ENCODE measurements around the gene STK32A.

Gene STK32A

DNA sequence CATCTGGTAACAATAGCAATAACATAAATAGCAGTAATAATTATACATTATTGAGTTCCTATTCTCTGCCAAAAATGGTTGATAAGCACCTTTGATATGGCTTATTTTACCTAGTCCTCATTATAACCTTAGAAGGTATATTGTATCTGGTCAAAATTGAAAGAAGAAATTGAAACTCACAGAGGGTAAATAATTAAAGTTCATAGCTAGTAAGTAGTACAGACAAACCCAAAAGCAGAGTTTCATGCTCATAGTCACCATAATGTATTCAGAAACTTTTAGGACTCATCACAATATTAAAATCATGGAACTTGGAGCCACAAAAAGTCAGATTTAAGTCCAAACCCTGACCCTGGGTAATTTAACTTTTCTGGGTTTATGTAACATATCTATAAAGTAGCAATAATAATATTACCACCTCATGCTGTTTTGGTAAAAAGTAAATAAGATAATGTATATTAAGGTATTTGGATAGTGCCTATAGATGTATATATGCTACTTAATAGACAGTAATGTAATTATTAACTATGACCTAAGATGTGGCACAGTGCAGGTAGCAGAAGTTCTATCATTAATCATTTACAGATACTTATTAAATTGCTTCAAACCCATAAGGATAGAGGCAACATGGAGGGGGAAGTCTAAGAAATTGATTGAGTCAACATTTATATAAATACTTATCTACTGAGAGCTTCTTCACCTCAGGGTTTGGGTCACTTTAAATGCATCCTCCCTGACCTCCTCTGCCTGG is 32.4 kb downstream of the STK32A start:
- no peak for DNase-seq

- DNase-seq: no peak
These were observed 41.7 kb downstream of the STK32A start for GRCh38 chr5:147276497-147276896.

- DNase-seq: no peak
These were observed 51.5 kb downstream of the STK32A start for GRCh38 chr5:147286296-147286695.

GRCh38 chr5:147287110-147287509 is 52.3 kb downstream of the STK32A start:
- DNase-seq: no peak

DNA sequence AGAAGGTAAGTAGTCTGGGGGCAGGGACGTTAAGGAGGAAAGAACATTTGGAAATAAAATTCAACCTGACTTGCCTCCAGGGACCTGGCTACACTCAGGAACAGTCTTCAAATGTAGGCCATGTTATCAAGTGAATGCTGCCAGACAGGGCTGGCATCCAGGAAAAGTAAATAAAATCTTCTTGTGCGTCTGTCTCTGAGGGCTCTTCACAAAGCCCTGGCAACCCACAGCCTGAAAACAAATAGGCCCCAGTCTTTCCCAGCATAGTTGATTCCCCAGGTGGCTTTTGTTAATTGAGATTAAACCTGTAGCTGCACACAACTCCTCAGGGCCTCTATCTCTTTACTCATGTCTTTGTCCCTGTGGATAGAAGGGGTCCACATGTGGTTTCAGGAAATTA is 55.4 kb downstream of the STK32A start:
- DNase-seq: no peak

GRCh38 chr5:147303251-147303650 is 68.4 kb downstream of the STK32A start:
- no peak for DNase-seq

DNA sequence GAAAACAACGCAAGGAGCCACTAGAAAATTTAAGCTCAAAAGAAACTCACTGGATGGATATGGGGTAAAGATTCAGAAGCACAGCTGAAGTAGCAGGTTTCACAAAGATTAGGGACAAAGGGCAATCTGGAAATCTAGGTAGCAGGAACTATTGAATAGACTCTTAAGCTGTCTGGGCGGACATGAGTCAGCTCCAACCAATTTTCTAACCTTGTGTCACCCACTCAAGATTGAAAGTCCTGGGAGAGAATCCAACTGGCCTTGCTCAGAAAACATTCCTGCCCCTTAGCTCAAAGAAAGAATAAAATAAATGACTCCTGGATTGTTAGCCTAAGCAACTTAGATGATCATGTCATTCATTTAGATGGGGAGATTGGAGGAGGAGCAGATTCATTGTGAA is 69.2 kb downstream of the STK32A start:
- no peak for DNase-seq

DNA sequence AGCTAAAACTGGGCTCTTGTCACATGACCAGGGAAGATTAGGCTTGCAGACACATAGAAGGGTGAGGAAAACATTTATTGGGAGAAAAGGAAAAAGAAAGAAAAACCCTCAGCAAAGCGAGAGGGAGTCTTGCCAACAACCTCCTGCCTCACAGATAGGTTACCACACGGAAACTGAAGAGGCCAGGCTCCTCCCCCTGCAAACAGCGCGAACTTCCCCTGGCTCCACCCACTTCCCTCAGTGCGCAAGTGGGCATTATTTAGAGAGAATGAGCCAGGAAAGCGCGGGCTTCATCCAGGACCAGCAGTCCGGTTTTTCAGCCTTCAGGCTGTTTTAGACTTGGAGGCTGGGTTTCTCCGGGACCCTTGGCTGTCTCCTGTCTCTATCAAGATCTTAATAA is 70.3 kb downstream of the STK32A start:
- no peak for DNase-seq

DNA sequence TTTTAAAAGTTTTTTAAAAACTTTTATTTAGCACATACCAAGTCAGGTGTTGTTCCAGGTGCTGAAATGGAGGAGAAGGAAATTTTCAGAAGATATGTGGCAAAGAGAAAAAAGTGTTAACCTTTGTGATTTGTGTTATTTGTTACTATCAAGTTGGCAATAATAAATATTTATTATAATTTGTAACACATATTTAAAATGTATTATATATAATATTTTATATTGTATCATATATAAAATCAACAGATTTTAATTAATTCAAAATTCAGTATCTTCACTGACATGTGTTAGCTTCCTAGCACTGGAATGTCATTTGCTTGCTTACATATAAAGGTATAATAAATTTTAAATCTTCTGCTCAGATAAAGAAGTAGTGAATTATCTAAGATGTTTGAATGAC is 71.5 kb downstream of the STK32A start:
- DNase-seq: no peak

DNA sequence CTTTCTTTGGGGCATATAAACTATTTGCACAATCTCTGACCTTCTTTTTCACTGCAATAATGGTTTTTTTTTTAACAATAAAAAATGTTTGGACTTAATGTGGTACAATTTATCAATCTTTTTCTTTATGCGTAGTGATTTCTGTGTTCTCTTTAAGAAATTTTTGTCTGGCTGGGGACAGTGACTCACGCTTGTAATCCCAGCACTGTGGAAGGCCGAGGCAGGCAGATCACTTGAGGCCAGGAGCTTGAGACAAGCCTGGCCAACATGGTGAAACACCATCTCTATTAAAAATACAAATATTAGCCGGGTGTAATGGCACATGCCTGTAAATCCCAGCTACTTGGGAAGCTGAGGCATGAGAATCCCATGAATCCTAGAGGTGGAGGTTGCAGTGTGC is 72.3 kb downstream of the STK32A start:
- no peak for DNase-seq

DNA sequence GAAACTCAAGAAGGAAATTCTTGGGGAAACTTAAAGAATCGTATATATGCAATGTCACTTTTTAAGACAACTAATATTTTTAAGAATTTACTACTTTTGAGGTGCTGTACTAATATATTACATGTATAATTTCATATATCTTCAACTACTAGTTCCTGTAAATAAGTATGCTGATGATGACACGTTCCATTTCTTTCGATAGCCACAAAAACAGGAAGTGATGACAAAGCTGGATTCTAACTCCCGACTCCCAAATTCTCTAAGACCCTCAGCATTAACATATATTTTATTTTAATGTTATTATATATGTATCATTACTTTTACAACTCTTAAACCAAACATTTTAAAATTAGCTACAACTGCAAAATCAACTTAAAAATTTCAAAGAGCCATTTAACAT is 74.8 kb downstream of the STK32A start:
- DNase-seq: no peak

- peak; percentile 43 for DNase-seq
These were observed 75.4 kb downstream of the STK32A start for GRCh38 chr5:147310059-147310704.

- DNase-seq: no peak
These were observed 83.3 kb downstream of the STK32A start for GRCh38 chr5:147317978-147318684.

GRCh38 chr5:147321569-147321968 is 86.7 kb downstream of the STK32A start:
- DNase-seq: no peak

DNA sequence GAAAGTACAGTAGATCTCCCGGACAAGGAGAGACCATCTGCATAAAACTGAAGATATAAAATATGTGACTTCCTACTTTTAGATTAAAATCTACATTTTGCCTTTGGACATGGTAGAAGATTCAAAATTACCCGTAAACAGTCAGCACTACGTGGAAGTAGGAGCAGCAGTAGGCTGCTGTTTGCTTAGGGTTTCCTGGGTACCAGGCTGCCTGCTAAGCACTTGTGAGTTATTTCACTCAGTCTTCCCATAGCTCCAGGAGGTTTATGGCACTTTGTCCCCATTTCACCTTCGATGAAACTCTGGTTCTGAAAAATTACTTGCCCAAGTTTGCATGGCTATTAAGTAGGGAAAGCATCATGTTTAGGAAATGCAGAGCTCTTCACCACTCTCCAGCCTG is 92.6 kb downstream of the STK32A start:
- no peak for DNase-seq

DNA sequence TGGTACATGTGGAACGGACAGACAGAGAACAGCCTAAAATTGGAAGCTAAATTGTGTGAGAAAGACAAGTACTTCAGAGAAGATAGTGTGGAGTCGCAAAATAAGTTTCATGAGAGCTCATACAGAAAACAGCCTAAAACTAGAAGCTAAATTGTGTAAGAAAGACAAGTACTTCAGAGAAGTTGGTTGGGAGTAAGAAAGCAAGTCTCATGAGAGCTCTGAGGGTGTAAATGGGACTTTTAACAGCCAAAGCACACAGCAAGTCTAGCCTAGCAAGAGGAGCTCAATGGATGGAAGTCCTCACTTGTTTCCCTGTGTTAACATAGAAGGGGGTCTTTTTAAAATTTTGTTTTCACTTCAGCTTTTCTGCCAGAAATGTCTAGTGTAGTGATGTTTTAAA is 93.1 kb downstream of the STK32A start:
- no peak for DNase-seq

GRCh38 chr5:147332658-147333057 is 97.8 kb downstream of the STK32A start:
- no peak for DNase-seq

DNA sequence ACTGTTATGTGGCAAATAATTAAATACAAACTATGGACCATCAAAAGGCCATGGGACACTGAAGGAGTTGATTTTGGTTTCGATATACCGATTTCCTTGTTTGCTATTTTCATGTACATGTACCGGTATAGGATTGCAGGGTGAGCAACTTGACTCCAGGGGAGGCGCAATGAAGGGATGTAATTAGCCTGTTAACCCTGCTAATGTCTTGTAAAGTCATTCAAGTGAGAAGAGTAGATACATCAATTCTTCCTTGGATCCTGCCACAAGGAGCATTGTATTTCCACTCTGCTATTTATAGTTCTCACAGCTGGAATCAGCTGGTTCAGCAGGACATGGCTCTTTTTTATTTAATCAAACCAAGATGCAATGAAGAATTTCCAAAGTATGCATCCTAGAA is 102.0 kb downstream of the STK32A start:
- DNase-seq: no peak

GRCh38 chr5:147339313-147339712 is 104.5 kb downstream of the STK32A start:
- no peak for DNase-seq

GRCh38 chr5:147340941-147341340 is 106.1 kb downstream of the STK32A start:
- DNase-seq: no peak

GRCh38 chr5:147341345-147341744 is 106.5 kb downstream of the STK32A start:
- DNase-seq: no peak

DNA sequence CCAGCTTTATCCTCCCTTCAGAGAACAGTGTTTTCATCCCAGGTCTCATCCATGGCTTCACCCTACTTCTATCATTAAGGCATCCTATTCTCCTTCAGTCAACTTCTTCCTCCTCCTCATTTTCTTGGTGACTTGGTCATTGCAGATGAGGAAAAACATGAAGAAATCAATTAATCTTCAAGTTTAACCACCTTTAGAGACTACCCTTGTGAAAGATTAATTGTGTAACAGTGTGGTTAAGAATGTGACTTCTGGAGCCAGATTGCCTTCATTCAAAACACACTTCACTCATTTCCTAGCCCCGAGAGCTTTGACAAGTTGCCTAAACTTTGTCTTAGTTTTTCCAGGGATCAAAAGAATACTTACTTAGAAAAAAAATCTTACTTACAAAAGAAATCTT is 110.0 kb downstream of the STK32A start:
- DNase-seq: no peak

GRCh38 chr5:147346006-147346561 is 111.3 kb downstream of the STK32A start:
- DNase-seq: no peak

DNA sequence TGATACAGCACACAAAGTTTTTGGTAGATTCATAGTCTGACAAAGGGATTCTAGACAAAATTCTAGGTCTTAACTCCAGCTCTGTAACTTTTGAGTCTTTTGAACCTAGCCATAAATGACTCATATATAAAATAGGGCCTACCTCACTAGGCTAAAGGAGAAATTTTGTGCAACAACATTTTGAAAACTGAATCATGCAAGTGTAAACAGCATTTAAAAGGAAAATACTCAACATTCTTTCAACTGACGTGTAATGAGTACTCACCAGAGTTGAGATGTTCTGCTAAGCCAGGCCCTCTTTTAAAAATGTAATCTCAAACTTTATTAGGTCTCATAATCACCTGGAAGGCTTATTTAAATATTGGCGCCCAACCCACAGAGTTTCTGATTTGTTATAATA is 113.2 kb downstream of the STK32A start:
- no peak for DNase-seq
